Mammary epithelial cell (primary cell): Measurements from ENCODE around the gene HIVEP3.

Experiments
- EZH2 ChIP-seq: IDR thresholded peaks from 2 replicates; pipeline ENCODE4 v1.6.1; 2012; ENCODE audit warnings: low read length, inconsistent platforms, borderline replicate concordance
- TF ChIP-seq, protein P1 (sequence below), 2 donors: IDR thresholded peaks in 1 of 2; conservative IDR thresholded peaks in 1 of 2; 2 replicates each; pipeline ENCODE4 v1.5.1; 2011 to 2012; ENCODE audit warnings: inconsistent platforms in 2 of 2, low read length in 2 of 2, mild to moderate bottlenecking in 2 of 2, control low read depth in 1 of 2, low read depth in 1 of 2; ENCODE audit not compliant: insufficient read depth in 1 of 2; ENCODE audit errors: extremely low read depth in 1 of 2

- TF ChIP-seq, protein P1, sequence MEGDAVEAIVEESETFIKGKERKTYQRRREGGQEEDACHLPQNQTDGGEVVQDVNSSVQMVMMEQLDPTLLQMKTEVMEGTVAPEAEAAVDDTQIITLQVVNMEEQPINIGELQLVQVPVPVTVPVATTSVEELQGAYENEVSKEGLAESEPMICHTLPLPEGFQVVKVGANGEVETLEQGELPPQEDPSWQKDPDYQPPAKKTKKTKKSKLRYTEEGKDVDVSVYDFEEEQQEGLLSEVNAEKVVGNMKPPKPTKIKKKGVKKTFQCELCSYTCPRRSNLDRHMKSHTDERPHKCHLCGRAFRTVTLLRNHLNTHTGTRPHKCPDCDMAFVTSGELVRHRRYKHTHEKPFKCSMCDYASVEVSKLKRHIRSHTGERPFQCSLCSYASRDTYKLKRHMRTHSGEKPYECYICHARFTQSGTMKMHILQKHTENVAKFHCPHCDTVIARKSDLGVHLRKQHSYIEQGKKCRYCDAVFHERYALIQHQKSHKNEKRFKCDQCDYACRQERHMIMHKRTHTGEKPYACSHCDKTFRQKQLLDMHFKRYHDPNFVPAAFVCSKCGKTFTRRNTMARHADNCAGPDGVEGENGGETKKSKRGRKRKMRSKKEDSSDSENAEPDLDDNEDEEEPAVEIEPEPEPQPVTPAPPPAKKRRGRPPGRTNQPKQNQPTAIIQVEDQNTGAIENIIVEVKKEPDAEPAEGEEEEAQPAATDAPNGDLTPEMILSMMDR (conservative IDR thresholded peaks at IDR 0.05 in 1 of 2, IDR thresholded peaks at IDR 0.05 in 1 of 2; ENCODE audit: extremely low read depth in 1 of 2, insufficient read depth in 1 of 2, low read depth in 1 of 2, low read length in 2 of 2): no peak
- TF ChIP-seq EZH2: no peak
Observed at GRCh38 chr1:41615981-41616380, 302.7 kb downstream of the HIVEP3 start.
